Osteoblast (primary cell): ENCODE results near the gene C1orf50. TPM values are rescaled to one million over a fixed set of nuclear protein-coding genes. Genes with fewer than 3 reads are reported as not detected.

Source experiments
- DNase-seq: peaks from one replicate; pipeline ENCODE4 v3.0.0; 2011; ENCODE audit warnings: low spot score, mixed read lengths; ENCODE audit not compliant: insufficient read length; ENCODE audit errors: missing footprints
- H2AFZ ChIP-seq: 2 replicates; pipeline ENCODE4 v1.6.0; 2011; ENCODE audit warnings: mild to moderate bottlenecking, low read length
- H3K27ac ChIP-seq: 2 replicates; pipeline ENCODE4 v1.5.1; 2011; ENCODE audit warnings: mild to moderate bottlenecking, low read depth, low read length, moderate library complexity
- H3K27me3 ChIP-seq: 2 replicates; pipeline ENCODE4 v1.6.0; 2012; ENCODE audit warnings: mild to moderate bottlenecking, control low read depth, inconsistent platforms, low read length, moderate library complexity; ENCODE audit not compliant: insufficient read depth
- H3K36me3 ChIP-seq: 2 replicates; pipeline ENCODE4 v1.5.1; 2011; ENCODE audit warnings: mild to moderate bottlenecking, low read length, control low read depth, moderate library complexity; ENCODE audit not compliant: insufficient read depth
- H3K4me1 ChIP-seq: 2 replicates; pipeline ENCODE4 v1.5.1; 2011; ENCODE audit warnings: mild to moderate bottlenecking, low read length, control low read depth, moderate library complexity; ENCODE audit not compliant: insufficient read depth
- H3K4me2 ChIP-seq: 2 replicates; pipeline ENCODE4 v1.6.0; 2011; ENCODE audit warnings: mild to moderate bottlenecking, low read length; ENCODE audit not compliant: insufficient read depth
- H3K4me3 ChIP-seq: fragments of 200-600 bp; sonication (generic); 3 replicates; pipeline ENCODE4 v1.5.1; 2012; ENCODE audit warnings: mild to moderate bottlenecking, low read length, inconsistent platforms; ENCODE audit not compliant: insufficient read depth
- H3K79me2 ChIP-seq: 2 replicates; pipeline ENCODE4 v1.6.0; 2012; ENCODE audit warnings: mild to moderate bottlenecking, low read length, control low read depth, inconsistent platforms; ENCODE audit not compliant: insufficient read depth
- H3K9me3 ChIP-seq: 2 replicates; pipeline ENCODE4 v1.5.1; 2011; ENCODE audit warnings: low read depth, low read length, control low read depth
- H4K20me1 ChIP-seq: 2 replicates; pipeline ENCODE4 v1.6.0; 2012; ENCODE audit warnings: mild to moderate bottlenecking, low read length, control low read depth; ENCODE audit not compliant: insufficient read depth
- total RNA-seq: library from RNA; depleted of rRNA; stranded (reverse); fragments of >200 nt; gene quantifications from 2 replicates; pipeline ENCODE4 v1.2.3, GENCODE V29; 2012
- TF ChIP-seq, protein P1 (sequence below): IDR thresholded peaks from 2 replicates; pipeline ENCODE4 v1.5.1; 2011; ENCODE audit warnings: mild to moderate bottlenecking, low read depth, low read length, moderate library complexity; ENCODE audit errors: extremely low read depth

Gene C1orf50
- total RNA-seq, 1 donor = 4.7 TPM

DNA sequence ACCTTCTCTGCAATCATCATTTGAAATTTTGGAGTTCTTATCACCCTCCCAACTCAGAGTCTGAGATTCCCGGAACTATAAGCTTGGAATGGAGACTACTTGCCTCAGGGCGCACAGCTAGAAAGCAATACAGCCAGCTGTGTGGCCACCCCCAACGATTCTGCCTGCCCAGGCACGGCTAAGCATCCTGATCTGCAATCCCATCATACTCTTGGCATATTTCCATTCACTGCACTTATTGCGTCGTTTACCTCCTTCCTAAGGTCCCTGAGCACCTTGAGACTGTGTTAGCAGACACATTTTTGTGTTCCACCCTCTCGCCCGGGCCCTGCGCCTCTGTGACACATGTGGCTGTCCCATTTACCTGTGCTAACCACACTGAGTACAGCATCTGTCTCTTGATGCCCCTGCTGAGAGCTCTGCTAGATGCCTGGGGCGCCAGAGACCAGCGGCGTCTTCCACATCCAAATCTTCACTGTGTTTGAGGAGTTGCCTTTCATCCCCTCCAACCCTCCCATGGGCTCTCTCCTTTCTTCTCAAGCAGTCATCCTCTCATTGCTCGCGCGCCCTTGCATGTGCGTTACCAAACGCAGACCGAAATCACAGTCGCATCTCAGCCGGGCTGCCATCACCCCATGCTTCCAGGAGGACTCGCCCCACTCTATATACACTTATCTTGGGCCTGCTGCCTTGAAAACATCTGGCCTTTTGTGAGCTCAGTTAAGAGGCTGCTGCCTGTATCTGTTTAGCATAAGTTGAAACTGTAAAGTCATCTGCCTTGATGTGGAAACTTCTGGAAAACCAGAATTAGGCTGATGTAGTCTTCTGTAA, 23.5 kb upstream of the C1orf50 start:
- DNase-seq = peak; percentile 68
- Histone ChIP-seq H3K27ac (no peak overlapping the region), H3K4me2 (no peak overlapping the region), H3K9me3 (no peaks in the 10 kb centered on the region), H3K79me2 (no peaks in the 10 kb centered on the region), H3K4me1 (no peaks in the 10 kb centered on the region), H3K36me3 (peaks cover 31% of the 10 kb centered on the region), H3K4me3 (no peak overlapping the region), H3K27me3 (no peaks in the 10 kb centered on the region), H4K20me1 (peaks cover 8% of the 10 kb centered on the region), H2AFZ (no peak overlapping the region)
- TF ChIP-seq, protein P1, sequence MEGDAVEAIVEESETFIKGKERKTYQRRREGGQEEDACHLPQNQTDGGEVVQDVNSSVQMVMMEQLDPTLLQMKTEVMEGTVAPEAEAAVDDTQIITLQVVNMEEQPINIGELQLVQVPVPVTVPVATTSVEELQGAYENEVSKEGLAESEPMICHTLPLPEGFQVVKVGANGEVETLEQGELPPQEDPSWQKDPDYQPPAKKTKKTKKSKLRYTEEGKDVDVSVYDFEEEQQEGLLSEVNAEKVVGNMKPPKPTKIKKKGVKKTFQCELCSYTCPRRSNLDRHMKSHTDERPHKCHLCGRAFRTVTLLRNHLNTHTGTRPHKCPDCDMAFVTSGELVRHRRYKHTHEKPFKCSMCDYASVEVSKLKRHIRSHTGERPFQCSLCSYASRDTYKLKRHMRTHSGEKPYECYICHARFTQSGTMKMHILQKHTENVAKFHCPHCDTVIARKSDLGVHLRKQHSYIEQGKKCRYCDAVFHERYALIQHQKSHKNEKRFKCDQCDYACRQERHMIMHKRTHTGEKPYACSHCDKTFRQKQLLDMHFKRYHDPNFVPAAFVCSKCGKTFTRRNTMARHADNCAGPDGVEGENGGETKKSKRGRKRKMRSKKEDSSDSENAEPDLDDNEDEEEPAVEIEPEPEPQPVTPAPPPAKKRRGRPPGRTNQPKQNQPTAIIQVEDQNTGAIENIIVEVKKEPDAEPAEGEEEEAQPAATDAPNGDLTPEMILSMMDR = no peak

DNA sequence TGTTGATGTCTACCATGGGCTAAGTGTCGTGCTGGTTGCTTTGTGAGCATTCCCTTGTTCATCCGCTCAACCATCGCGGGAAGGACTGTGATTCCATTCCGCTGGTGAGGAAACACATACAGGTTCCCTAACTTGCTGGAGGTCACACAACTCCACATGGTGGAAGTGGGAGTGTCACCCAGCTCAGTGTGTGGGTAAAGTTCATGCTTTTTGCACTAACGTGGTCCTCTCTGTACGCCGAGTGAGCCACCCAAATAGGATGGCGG, 23.0 kb upstream of the C1orf50 start:
- no peaks in the 10 kb centered on the region for H3K27me3 ChIP-seq
- H3K4me1 ChIP-seq = no peaks in the 10 kb centered on the region
- H3K36me3 ChIP-seq = peaks cover 37% of the 10 kb centered on the region
- H3K4me3 ChIP-seq = no peak overlapping the region
- no peaks in the 10 kb centered on the region for H3K79me2 ChIP-seq
- peaks cover 8% of the 10 kb centered on the region for H4K20me1 ChIP-seq
- no peak for DNase-seq
- no peak overlapping the region for H3K27ac ChIP-seq
- no peak overlapping the region for H3K4me2 ChIP-seq
- H2AFZ ChIP-seq = no peak overlapping the region
- no peaks in the 10 kb centered on the region for H3K9me3 ChIP-seq
- TF ChIP-seq, protein P1 = no peak

DNA sequence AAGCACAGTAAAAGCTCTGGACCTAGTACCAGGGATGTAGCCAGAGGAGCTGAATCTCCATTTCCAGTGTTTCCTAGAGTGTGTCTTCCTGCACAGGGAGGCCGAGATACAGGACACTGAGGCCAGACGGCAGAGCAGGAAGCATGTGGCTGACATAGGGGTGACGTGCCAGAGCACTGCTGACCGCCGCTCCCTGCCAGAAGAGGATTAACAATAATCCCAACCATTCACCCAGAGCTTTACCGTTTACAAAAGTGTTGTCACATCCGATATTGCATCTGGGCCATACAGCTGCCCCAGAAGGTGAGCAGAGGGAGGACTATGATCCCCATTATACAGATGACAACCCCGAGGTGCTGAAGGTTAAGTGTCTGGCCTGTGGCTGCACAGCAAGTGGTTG, 21.2 kb upstream of the C1orf50 start:
- Histone ChIP-seq H4K20me1 (peaks cover 12% of the 10 kb centered on the region), H3K4me1 (no peaks in the 10 kb centered on the region)

DNA sequence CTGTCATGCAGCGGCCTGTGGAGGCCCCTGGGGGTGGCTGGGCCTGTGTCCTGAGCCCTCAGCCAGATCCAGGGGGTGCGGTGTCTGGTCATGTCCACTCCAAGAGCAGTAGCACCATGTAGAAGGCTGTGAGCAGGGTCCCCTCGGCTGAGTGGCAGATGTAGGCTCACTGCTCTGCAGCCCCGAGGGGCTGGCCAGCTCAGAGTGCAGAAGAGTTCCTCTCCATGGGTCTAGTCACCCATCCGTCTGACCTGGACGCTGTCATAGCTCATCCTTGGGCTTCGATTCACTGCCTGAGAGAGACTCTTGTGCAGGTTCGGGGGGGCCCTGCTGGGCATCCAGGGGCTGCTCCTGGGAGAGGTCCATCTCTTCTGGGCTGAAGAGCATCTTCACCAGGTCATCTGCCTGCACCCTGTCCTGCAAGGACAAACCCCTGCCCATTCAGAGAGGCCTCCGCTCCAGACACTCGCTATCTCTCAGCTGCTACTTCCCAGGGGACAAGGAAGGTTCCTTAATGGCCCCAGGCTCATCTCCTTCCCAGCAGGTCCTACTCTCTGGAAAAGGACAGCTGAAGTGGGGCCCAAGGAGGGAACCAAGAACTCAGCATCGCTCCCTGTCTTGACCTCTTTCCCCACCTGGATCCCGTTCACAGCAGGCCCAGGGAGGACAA, 20.5 kb upstream of the C1orf50 start:
- Histone ChIP-seq H3K27me3 (no peaks in the 10 kb centered on the region), H3K4me1 (no peaks in the 10 kb centered on the region), H3K4me2 (no peak overlapping the region), H3K9me3 (no peaks in the 10 kb centered on the region), H3K79me2 (no peaks in the 10 kb centered on the region), H4K20me1 (peaks cover 12% of the 10 kb centered on the region), H3K4me3 (no peak overlapping the region), H3K27ac (no peak overlapping the region), H3K36me3 (peaks cover 50% of the 10 kb centered on the region), H2AFZ (no peak overlapping the region)
- TF ChIP-seq, protein P1 = no peak
- peak; percentile 72 for DNase-seq

More for the DNA sequence above, 21.2 kb upstream of the C1orf50 start:
- Histone ChIP-seq H3K79me2 (no peaks in the 10 kb centered on the region), H3K9me3 (no peaks in the 10 kb centered on the region), H3K36me3 (peaks cover 49% of the 10 kb centered on the region), H3K4me3 (no peak overlapping the region), H3K27ac (no peak overlapping the region), H2AFZ (no peak overlapping the region), H3K27me3 (no peaks in the 10 kb centered on the region), H3K4me2 (no peak overlapping the region)
- DNase-seq = peak; percentile 35
- TF ChIP-seq, protein P1 = no peak
